Esophagus squamous epithelium (tissue), 5 donors: Measurements from ENCODE around the gene GDI1. TPM values are rescaled to one million over a fixed set of nuclear protein-coding genes. Genes with fewer than 3 reads are reported as not detected.

Experiments
- DNase-seq: peaks from one replicate; lab custom pipeline; 2025; lab: John Stamatoyannopoulos, UW
- H3K27ac ChIP-seq, 4 donors: fragments of 200-600 bp; sonication (generic); one replicate each; pipeline ENCODE4 v1.5.1; 2016 to 2019; ENCODE audit warnings: mild to moderate bottlenecking in 1 of 4
- H3K27me3 ChIP-seq, 4 donors: fragments of 200-600 bp; sonication (generic); 1 replicate in 3 of 4; 2 replicates in 1 of 4; pipeline versions ENCODE4 v1.5.1 to v1.6.0; 2017 to 2021; ENCODE audit warnings: antibody characterized with exemption in 1 of 4
- H3K36me3 ChIP-seq, 3 donors: fragments of 200-600 bp; sonication (generic); one replicate each; pipeline ENCODE4 v1.5.1; 2016 to 2019
- H3K4me1 ChIP-seq, 3 donors: fragments of 200-600 bp; sonication (generic); one replicate each; pipeline ENCODE4 v1.5.1; 2017 to 2019
- H3K4me3 ChIP-seq, 4 donors: fragments of 200-600 bp; sonication (generic); 1 replicate in 3 of 4; 2 replicates in 1 of 4; pipeline ENCODE4 v1.5.1; 2016 to 2019; ENCODE audit warnings: mild to moderate bottlenecking in 2 of 4, moderate library complexity in 1 of 4
- H3K9me3 ChIP-seq, 3 donors: fragments of 200-600 bp; sonication (generic); one replicate each; pipeline ENCODE4 v1.5.1; 2016 to 2019
- CTCF ChIP-seq, 6 experiments: fragments of 450-650 bp in 4 of 6; fragments of 200-600 bp in 2 of 6; sonication (generic) in 2 of 6; IDR thresholded peaks; one replicate each; pipeline ENCODE4 v1.5.1; 2016 to 2019; ENCODE audit warnings: antibody characterized with exemption in 6 of 6, mild to moderate bottlenecking in 4 of 6, moderate library complexity in 4 of 6
- POLR2A ChIP-seq, 4 donors: fragments of 450-650 bp; IDR thresholded peaks; one replicate each; pipeline ENCODE4 v1.6.1; 2017; ENCODE audit warnings: antibody characterized with exemption in 4 of 4, mild to moderate bottlenecking in 4 of 4, moderate library complexity in 3 of 4
- WGBS, 2 donors: methylation state at CpG; one replicate each; pipeline ENCODE4 v1.1.5; 2018; 5-methylcytosine and 5-hydroxymethylcytosine counted together
- intact Hi-C: fragments of 100-400 bp; cut with DNase I; formaldehyde crosslinking; loops from one replicate; pipeline ENCODE4 v1.15.0; 2022
- total RNA-seq, 4 donors: library from RNA; depleted of rRNA; stranded (reverse); fragments of >200 nt; gene quantifications; one replicate each; pipeline ENCODE4 v1.1.0, GENCODE V29; 2016
- donor health status: DM: yes; HTN: yes; CAD: no.

GDI1 gene
- total RNA-seq, 4 donors from 2014 or later = 35.2 to 82.6 (median 35.6) TPM

- 80 to 97% methylated on average over 2 to 4 of the region's 9 CpGs for WGBS, 2 donors
- DNase-seq = no peak
- Histone ChIP-seq H3K4me3 (no peak overlapping the region), H3K36me3 (peaks cover 0 to 36% (median 0%) of the 10 kb centered on the region in 3 donors), H3K4me1 (peaks cover 0 to 5% (median 0%) of the 10 kb centered on the region in 3 donors), H3K27me3 (no peaks in the 10 kb centered on the region), H3K9me3 (no peaks in the 10 kb centered on the region), H3K27ac (no peak overlapping the region)
- no peak for TF ChIP-seq CTCF (IDR thresholded peaks at IDR 0.05)
- no peak for TF ChIP-seq POLR2A (IDR thresholded peaks at IDR 0.05)
- intact Hi-C loops = no loop called here
Observed at GRCh38 chrX:154452823-154453222, 15.9 kb downstream of the GDI1 start.

GRCh38 chrX:154457491-154458115 is 20.6 kb downstream of the GDI1 start:
- Histone ChIP-seq H3K4me1 (peaks cover 5 to 31% (median 7%) of the 10 kb centered on the region in 3 donors), H3K27me3 (no peaks in the 10 kb centered on the region), H3K9me3 (no peaks in the 10 kb centered on the region), H3K36me3 (no peaks in the 10 kb centered on the region), H3K27ac (peak overlapping the region; percentile 38 to 85 (median 80)), H3K4me3 (peak overlapping the region; percentile 48 to 74 (median 56))
- 0 to 47% methylated on average over 1 to 15 of the region's 65 CpGs for WGBS, 2 donors
- intact Hi-C loops = no loop called here
- TF ChIP-seq POLR2A (IDR thresholded peaks at IDR 0.05) (no peak), CTCF (IDR thresholded peaks at IDR 0.05) (no peak)
- DNase-seq = no peak

- Histone ChIP-seq H3K27me3 (no peaks in the 10 kb centered on the region), H3K27ac (peak within 1 kb of the TSS; percentile 58 to 85 (median 80)), H3K36me3 (peaks cover 0 to 6% (median 0%) of the 10 kb centered on the region in 3 donors), H3K9me3 (no peaks in the 10 kb centered on the region), H3K4me3 (peak within 1 kb of the TSS; percentile 48 to 74 (median 56)), H3K4me1 (peaks cover 5 to 31% (median 7%) of the 10 kb centered on the region in 3 donors)
- no peak for DNase-seq
- intact Hi-C loops = no loop called here
- 32% methylated on average over 4 of the region's 88 CpGs; no CpG with 5 or more reads in 1 of the 2 donors for WGBS, 2 donors
- TF ChIP-seq POLR2A (IDR thresholded peaks at IDR 0.05) (peak in 2 of 4 donors; percentile 51 to 62), CTCF (IDR thresholded peaks at IDR 0.05) (no peak)
Observed at GRCh38 chrX:154458116-154458953, 21.4 kb downstream of the GDI1 start, which contains the start of gene PLXNA3. TSS of gene PLXNA3 (plus strand) at chrX:154458281. CDS start at chrX:154460184, 1,903 bp downstream.

- peak overlapping the region in 3 of 4 donors; percentile 58 to 85 (median 76) for H3K27ac ChIP-seq
- TF ChIP-seq CTCF (IDR thresholded peaks at IDR 0.05) = no peak
- TF ChIP-seq POLR2A (IDR thresholded peaks at IDR 0.05) = no peak
- H3K36me3 ChIP-seq = peaks cover 0 to 14% (median 0%) of the 10 kb centered on the region in 3 donors
- intact Hi-C loops = no loop called here
- peak overlapping the region; percentile 48 to 74 (median 56) for H3K4me3 ChIP-seq
- WGBS, 2 donors = 55% methylated on average over 3 of the region's 15 CpGs; no CpG with 5 or more reads in 1 of the 2 donors
- no peaks in the 10 kb centered on the region for H3K9me3 ChIP-seq
- no peaks in the 10 kb centered on the region for H3K27me3 ChIP-seq
- H3K4me1 ChIP-seq = peaks cover 5 to 31% (median 7%) of the 10 kb centered on the region in 3 donors
- DNase-seq = no peak
Observed at GRCh38 chrX:154458954-154459778, 22.2 kb downstream of the GDI1 start.
